IMR-90 (cell line): ENCODE results near the gene KCNK10.

ENCODE experiments used
- CEBPB ChIP-seq: IDR thresholded peaks from 2 replicates; pipeline ENCODE4 v1.6.1; 2012; ENCODE audit warnings: low read depth, low read length, improper control_type of control experiment
- CTCF ChIP-seq: conservative IDR thresholded peaks from 2 replicates; pipeline ENCODE4 v1.5.1; 2012; ENCODE audit warnings: mild to moderate bottlenecking, low read depth, low read length, improper control_type of control experiment
- MAFK ChIP-seq: IDR thresholded peaks from 2 replicates; pipeline ENCODE4 v1.6.1; 2012; ENCODE audit warnings: low read depth, low read length, improper control_type of control experiment
- POLR2A ChIP-seq: IDR thresholded peaks from 2 replicates; pipeline ENCODE4 v1.6.1; 2012; ENCODE audit warnings: mild to moderate bottlenecking, low read depth, low read length
- RAD21 ChIP-seq: IDR thresholded peaks from 2 replicates; pipeline ENCODE4 v1.6.1; 2012; ENCODE audit warnings: low read length, improper control_type of control experiment
- SMC3 ChIP-seq: fragments of 150-350 bp; IDR thresholded peaks from 2 replicates; pipeline ENCODE4 v1.6.1; 2016; ENCODE audit warnings: low read depth, mild to moderate bottlenecking, antibody characterized with exemption, low read length, moderate library complexity

- TF ChIP-seq POLR2A (no peak), CTCF (no peak), RAD21 (no peak), SMC3 (no peak), MAFK (no peak), CEBPB (no peak)
These were observed 19.9 kb upstream of the KCNK10 start for GRCh38 chr14:88342980-88343379.
